Stimulated activated CD8-positive, alpha-beta memory T cell treated with anti-CD3 and anti-CD28 coated beads, Interleukin-4, amount 100 ng/mL, for 4 hours (primary cell): ENCODE measurements around the gene SHOC2.

ENCODE experiments used
- DNase-seq, 2 donors: peaks; one replicate each; pipeline ENCODE4 v3.0.0-alpha.2; 2020; ENCODE audit warnings: low read depth in 2 of 2, low spot score in 1 of 2

SHOC2 gene

DNA sequence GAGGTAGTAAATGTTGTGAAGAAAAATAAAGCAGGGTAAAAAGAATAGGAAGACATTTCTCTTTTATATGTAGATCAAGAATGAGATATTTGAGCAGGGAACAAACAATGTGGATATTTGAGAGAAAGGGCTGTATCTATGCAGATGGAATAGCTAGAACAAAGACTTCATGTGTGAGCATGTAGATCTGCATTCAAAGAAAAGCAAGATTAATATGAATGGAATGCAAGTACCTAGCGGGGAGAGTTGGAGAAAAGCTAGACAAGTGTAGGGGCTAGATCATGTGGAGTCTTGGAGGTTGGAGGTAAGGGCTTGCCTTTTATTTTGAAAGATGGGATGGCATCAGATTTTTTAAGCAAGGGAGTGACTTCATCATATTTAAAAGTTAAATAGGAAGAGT lies 27.1 kb downstream of the SHOC2 start:
- no peak for DNase-seq

- no peak for DNase-seq
These were observed 27.7 kb downstream of the SHOC2 start for GRCh38 chr10:110947061-110947595.

DNA sequence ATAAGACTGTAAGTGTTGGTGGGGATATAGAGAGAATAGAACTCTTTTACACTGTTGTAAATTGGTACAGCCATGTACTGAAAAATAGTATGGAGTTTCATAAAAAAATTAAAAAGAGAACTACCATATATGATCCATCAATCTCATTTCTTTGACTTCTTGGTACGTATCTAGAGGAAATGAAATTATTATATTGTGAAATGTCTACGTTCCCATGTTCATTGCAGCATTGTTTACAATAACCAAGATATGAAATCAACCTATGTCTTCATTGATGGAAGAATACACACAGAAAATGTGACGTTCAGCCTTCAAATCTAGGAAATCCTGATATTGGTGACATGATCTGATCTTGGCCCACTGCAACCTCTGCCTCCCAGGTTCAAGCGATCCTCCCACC lies 32.0 kb downstream of the SHOC2 start:
- DNase-seq, result no peak

DNA sequence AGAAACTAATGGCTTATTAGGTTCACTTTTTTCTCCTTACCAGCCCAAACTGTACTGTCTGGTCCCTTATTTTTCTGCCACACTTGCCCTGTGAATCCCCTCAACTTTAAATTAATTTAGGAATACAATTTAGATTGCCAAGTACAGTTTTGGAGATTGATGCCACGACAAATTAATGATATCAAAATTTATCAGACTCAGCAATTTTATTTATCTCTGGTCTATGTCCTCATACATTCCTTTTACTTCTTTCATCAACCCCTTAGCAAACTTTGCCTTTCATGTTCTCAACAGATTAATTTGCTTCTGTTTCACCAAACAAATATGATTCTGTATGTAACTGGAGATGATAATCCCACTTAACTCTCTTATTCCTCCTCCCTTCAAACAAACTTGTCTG lies 38.2 kb downstream of the SHOC2 start:
- no peak for DNase-seq

GRCh38 chr10:110959379-110960332 lies 40.3 kb downstream of the SHOC2 start:
- no peak for DNase-seq

- no peak for DNase-seq
These were observed 40.9 kb downstream of the SHOC2 start for GRCh38 chr10:110960333-110960712.

GRCh38 chr10:110962443-110962842 lies 43.0 kb downstream of the SHOC2 start:
- no peak for DNase-seq

DNA sequence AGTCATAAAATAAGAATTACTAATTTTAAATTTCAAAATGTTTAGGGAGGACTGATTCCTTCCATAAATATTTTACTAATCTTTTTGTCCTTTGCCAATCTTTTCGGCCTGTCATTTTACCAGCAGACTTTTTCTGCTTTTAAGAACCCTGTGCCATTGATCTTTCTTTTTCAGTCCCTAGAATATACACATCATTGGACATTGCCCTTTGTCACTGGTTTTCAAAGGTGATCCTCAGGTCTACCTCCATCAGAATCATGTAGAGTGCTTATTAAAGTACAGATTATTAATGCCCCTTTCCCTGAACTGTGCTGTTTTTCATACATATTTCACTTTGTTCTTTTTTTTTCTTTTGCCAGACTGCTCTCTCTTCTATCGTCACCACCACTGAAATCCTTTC lies 43.8 kb downstream of the SHOC2 start:
- no peak for DNase-seq

DNA sequence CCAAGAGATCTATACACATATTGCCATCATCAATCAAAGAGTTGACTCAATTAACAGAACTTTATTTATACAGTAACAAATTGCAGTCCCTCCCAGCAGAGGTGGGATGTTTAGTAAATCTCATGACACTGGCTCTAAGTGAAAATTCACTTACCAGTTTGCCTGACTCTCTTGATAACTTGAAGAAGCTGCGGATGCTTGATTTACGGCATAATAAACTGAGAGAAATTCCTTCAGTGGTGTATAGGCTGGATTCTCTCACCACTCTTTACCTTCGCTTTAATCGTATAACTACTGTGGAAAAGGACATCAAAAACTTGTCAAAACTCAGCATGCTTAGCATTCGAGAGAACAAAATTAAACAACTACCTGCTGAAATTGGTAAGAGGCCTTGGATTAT lies 45.3 kb downstream of the SHOC2 start:
- no peak for DNase-seq

DNA sequence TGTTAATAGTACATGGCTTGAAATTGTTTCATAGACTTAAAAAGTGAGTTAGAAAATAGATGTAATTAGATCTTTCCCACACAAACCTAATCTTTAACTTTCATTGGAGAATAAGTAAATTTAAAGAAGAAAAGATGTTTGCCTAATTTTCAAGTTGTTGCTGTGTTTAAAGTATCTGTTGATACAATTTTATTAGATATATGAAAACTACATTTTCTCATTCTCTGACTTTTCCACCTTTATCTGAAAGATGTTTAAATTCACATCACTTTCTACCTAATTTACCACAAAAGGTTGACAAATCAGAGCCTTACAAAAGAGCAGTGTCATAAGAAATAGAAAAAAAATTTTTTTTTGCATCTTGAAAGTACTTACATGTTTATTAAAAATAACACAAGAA lies 45.8 kb downstream of the SHOC2 start:
- no peak for DNase-seq

DNA sequence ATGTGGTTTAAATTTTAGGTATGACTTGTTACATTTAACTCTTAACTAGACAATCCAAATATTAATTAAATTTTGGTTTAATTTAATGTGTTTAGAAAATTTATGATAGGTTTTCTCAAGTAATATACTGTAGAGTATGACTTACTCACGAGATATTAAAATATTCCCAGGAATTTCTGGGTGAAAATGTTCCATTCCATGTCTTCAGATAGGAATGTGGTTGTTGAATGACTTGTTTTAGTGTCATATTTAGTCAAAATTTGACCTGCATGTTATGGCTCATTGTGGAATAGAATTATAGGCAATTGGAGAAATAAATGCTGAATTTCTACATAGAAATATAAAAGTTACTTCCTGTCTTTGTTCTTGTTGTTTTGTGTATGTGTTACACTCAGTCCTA lies 46.7 kb downstream of the SHOC2 start:
- no peak for DNase-seq

DNA sequence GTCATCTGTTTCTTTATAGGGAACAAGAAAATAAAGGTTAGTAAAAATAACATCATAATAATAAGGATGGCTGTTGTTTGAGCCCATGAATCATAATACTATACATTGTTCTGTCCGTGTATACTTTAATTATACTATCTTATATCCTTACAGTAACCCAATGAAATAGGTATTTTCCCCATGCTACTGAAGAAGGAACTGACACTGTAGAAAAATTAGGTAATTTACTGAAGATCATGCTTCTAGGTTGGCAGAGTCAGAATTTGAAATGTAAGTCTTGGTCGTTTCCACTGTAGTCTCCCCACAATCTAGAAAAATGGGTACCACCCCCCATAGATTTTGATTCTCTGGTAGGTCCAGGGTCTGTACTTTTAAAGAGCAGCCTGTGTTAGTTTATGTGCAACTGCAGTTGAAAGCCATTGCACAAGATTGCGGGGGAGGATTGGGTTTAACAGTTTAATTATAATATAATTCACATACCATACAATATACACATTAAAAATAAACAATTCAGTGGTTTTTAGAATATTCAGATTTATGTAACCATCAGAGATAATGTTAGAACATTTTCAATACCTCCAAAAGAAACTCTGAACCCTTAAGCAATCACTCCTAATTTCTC lies 47.7 kb downstream of the SHOC2 start:
- no peak for DNase-seq

- DNase-seq, result no peak
These were observed 48.2 kb downstream of the SHOC2 start for GRCh38 chr10:110967645-110968044.

DNA sequence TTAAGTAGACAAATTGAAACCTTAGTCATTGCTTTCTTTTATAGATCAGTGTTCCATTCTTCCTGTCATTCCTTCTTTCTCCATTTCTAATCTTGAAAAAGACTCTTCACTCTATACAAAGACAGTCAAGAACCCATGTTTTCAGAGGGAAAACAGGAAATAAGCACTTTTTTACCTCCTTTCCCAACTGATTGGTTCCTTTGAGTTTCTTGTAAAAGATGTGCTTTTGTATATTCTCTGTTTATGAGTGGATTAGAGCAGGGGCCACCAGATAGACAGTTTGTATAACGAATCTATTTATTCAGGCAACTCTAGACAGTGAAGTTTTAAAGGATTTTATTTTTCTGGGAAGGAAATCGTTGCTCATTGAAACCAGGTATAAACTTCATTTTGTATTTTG lies 49.8 kb downstream of the SHOC2 start:
- DNase-seq, result no peak

- DNase-seq, result no peak
These were observed 52.2 kb downstream of the SHOC2 start for GRCh38 chr10:110971638-110972037.

GRCh38 chr10:110972231-110973134 lies 53.1 kb downstream of the SHOC2 start:
- no peak for DNase-seq

GRCh38 chr10:110973400-110973799 lies 54.0 kb downstream of the SHOC2 start:
- DNase-seq, result no peak

- DNase-seq, result no peak
These were observed 57.2 kb downstream of the SHOC2 start for GRCh38 chr10:110976577-110976976.

DNA sequence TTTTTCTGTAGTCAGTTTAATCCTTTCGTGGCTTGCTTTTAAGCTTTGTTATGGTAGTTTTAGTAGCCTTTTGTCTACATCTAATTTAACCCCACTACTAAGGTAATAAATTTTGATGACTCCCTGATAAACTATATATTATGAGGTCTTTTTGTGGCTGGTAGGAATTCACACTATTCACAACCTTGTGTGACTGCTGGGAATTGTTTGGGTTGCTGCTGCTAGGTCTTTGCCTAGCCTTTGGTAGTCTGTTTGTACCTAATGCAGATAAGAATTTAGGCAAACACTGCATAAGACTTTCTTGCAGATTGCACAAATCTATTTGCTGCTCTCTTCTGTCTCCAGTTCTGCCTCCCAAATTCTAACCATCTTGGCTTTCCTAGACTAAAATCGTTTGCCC lies 58.3 kb downstream of the SHOC2 start:
- DNase-seq, result no peak

DNA sequence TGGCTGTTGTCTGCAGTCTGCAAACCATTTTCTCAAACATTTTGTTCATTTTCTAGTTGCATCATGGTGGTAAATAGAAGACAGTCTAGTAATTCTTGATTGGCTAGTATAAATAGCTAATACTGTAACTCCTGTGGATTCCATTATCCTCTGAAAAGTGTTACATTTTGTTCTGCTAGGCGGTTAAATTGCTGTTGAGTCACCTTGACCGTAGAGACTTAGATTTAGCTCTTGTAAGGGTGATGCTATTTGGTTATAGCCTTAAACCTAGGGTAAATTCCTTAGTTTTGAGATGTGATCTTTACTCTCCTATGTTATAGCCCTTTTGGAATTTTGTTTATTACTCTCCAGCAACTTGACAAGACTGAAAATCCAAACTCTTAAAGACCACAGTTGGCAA lies 58.8 kb downstream of the SHOC2 start:
- no peak for DNase-seq

- DNase-seq, result no peak
These were observed 60.2 kb downstream of the SHOC2 start for GRCh38 chr10:110979611-110980010.
